HG03135 (cell line): Measurements from ENCODE around the gene SLC6A4.
"Not testable (repeated sequence)": the region's sequence is repeated elsewhere in the genome, so short reads cannot be mapped to it uniquely, and the experiment has no call there.

Experiments used
- ATAC-seq: cut with Tn5 transposase; IDR thresholded peaks from one replicate; pipeline ENCODE4 v1.9.1; 2021; ENCODE audit warnings: mild to moderate bottlenecking, moderate library complexity; ENCODE audit not compliant: unreplicated experiment

The SLC6A4 gene

DNA sequence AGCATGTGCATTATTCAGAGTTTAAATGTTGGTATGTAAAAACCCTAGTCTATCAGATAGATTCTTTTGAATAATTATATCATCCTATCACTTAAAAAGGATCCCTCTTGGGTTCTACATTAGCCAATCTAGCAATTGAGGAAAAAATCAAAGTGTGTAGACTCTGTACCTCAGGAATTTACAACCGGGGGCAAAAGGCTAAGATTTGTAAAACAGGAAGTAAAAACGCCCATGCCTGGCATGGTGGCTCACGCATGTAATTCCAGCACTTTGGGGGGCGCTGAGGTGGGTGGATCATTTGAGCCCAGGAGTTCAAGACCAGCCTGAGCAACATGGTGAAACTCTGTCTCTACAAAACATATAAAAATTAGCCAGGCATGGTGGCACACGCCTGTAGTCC is 58.6 kb downstream of the SLC6A4 start:
- no peak for ATAC-seq

DNA sequence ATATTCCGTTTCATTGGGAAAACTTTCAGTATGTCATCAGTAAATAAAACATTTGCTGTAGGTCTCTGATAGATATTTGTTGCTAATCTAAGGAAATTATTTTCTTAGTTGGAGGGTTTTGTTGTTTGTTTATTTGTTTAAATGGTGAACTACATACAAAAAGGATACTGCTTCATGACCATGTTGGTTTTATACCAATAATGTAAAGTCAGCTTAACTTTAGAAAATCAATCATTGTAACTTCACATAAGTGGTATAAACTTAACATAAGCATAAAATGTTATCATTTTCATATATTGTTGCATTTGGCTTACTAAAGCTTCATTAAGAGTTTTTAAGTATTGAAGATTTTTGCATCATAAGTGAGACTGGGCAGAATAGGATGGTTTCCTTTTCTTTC is 60.9 kb downstream of the SLC6A4 start:
- no peak for ATAC-seq

- ATAC-seq: peak; percentile 83
These were observed 61.8 kb downstream of the SLC6A4 start for GRCh38 chr17:30173649-30174048.

GRCh38 chr17:30172560-30172959 is 62.9 kb downstream of the SLC6A4 start:
- ATAC-seq: no peak

DNA sequence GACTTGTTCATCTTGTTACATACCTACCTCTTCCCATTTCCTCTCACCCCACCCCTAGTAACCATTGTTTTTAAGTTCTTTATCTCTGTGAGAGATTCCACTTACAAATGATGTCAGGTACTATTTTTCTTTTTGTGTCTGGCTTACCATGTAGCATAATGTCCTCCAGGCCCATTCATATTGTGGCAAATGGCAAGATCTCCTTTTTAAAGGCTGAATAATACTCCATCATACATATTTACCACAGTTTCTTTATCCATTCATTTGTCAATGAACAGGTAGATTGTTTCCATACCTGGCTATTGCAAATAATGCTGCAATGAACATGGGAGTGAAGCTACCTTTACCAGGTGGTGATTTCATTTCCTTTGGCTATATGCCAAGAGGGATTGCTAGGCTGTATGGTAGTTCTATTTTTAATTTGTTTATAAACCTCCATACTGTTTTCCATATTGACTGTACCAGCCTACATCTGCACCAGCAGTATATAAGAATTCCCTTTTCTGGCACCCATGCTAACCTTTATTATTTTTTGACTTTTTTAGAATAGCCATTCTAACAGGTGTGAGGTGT is 65.0 kb downstream of the SLC6A4 start:
- no peak for ATAC-seq

GRCh38 chr17:30165960-30166359 is 69.5 kb downstream of the SLC6A4 start:
- no peak for ATAC-seq

GRCh38 chr17:30165147-30165546 is 70.3 kb downstream of the SLC6A4 start:
- no peak for ATAC-seq

DNA sequence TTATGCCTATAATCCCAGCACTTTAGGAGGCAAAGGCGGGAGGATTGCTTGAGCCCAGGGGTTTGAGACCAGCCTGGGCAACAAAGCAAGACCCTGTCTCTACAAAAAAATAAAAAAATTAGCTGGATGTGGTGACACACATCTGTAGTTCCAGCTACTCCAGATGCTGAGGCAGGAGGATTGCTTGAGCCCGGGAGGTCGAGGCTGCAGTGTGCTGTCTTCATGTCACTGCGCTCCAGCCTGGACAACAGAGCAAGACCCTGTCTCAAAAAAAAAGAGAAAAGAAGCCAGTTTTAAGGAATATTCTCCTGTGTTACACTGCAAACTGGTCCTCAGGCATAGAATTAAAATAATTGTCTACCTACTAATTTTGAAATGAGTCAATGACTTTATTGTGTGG is 71.0 kb downstream of the SLC6A4 start:
- ATAC-seq: no peak

DNA sequence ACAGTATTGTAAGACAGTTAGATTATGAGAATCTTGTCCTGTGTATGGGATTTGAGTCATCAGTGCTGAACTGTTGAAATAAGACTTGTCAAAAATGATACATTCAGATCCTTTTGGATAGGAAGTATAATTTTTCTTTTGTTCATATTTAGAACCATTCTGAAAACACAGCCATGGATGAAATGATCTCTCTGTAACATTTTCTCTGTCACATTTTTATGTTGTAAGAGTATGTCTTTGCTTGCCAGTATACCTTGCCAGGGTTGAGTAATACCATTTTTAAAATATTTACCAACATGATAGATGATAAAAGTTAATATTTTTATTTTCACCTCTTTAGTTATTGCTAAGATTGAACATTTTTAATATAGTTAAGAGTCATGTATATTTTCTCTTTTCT is 73.9 kb downstream of the SLC6A4 start:
- ATAC-seq: no peak

GRCh38 chr17:30160419-30161172 is 74.9 kb downstream of the SLC6A4 start:
- ATAC-seq: no peak

GRCh38 chr17:30158896-30159625 is 76.4 kb downstream of the SLC6A4 start:
- no peak for ATAC-seq

- no peak for ATAC-seq
These were observed 80.1 kb downstream of the SLC6A4 start for GRCh38 chr17:30155389-30155788.

- ATAC-seq: no peak
These were observed 82.0 kb downstream of the SLC6A4 start for GRCh38 chr17:30153463-30153862.

GRCh38 chr17:30151471-30151870 is 84.0 kb downstream of the SLC6A4 start:
- no peak for ATAC-seq

GRCh38 chr17:30148376-30148775 is 87.1 kb downstream of the SLC6A4 start:
- ATAC-seq: no peak

- not testable (repeated sequence) for ATAC-seq
These were observed 87.6 kb downstream of the SLC6A4 start for GRCh38 chr17:30147860-30148259.
